ENCODE measurements around the gene NHERF1.

GRCh38 chr17:74780443-74781238 is 32.2 kb downstream of the NHERF1 start:
- TF ChIP-seq CTCF (conservative IDR thresholded peaks at IDR 0.05) (peak; percentile 38; the same call in 1 of the 2 replicates), EZH2 (IDR thresholded peaks at IDR 0.05; ENCODE audit: low read depth) (no peak)
